Activated naive CD4-positive, alpha-beta T cell treated with anti-CD3 and anti-CD28 coated beads, Interleukin-2, amount 10 ng/mL, durations not matched to agents 7 days and 5 days (primary cell): Measurements from ENCODE around the gene NUDT17.
"Not testable (repeated sequence)": the region's sequence is repeated elsewhere in the genome, so short reads cannot be mapped to it uniquely, and the experiment has no call there.

Source experiments
- CTCF ChIA-PET: fragments of 350-600 bp; sonication (Branson Sonifier 250); formaldehyde crosslinking; loops from one replicate; lab custom pipeline; 2021; ENCODE audit warnings: antibody characterized with exemption; lab: Charles Lee
- DNase-seq: peaks from one replicate; pipeline ENCODE4 v3.0.0-alpha.2; 2020
- H3K27ac Mint-ChIP-seq: one replicate; pipeline ENCODE4 v1.8.0; 2021; ENCODE audit warnings: mild to moderate bottlenecking, moderate library complexity, mixed read lengths
- H3K27me3 Mint-ChIP-seq: one replicate; pipeline ENCODE4 v1.8.0; 2021; ENCODE audit warnings: mild to moderate bottlenecking, mixed read lengths
- H3K36me3 Mint-ChIP-seq: one replicate; pipeline ENCODE4 v1.8.0; 2021; ENCODE audit warnings: mixed read lengths
- H3K4me1 Mint-ChIP-seq: one replicate; pipeline ENCODE4 v1.8.0; 2021; ENCODE audit warnings: mixed read lengths
- H3K4me3 Mint-ChIP-seq: one replicate; pipeline ENCODE4 v1.8.0; 2021; ENCODE audit warnings: mild to moderate bottlenecking, moderate library complexity, mixed read lengths
- H3K9me3 Mint-ChIP-seq: one replicate; pipeline ENCODE4 v1.8.0; 2021; ENCODE audit warnings: mixed read lengths

The NUDT17 gene, protein sequence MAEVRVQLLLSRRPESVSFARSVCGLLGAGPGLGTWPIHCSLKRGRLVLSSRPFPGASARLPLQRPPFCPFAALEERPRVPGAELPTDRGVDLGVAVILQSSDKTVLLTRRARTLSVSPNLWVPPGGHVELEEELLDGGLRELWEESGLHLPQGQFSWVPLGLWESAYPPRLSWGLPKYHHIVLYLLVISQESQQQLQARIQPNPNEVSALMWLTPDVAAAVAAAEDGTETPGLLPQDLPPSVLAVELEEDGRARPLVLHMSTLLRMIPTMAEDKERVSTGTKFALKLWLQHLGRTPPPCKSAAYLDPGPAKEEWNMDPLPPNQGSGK

GRCh38 chr1:145845514-145846161 is at the start of gene NUDT17:
Gene NUDT17 (plus strand): TSS chr1:145845630. CDS start chr1:145845641, 11 bp downstream.
- CTCF ChIA-PET, result interaction anchor here (0.9 to 9.5 kb wide), 32 partner anchors 10 to 187 kb away, joined by 3 to 121 read pairs (median 6); partner anchors contain the start of genes ANKRD34A, ANKRD35, HJV and ITGA10
- H3K4me1 Mint-ChIP-seq, result peaks cover 12% of the 10 kb centered on the region
- no peak within 1 kb of the TSS for H3K4me3 Mint-ChIP-seq
- peaks cover 17% of the 10 kb centered on the region for H3K36me3 Mint-ChIP-seq
- H3K27me3 Mint-ChIP-seq, result no peaks in the 10 kb centered on the region
- no peaks in the 10 kb centered on the region for H3K9me3 Mint-ChIP-seq
- H3K27ac Mint-ChIP-seq, result peak within 1 kb of the TSS; percentile 50
- DNase-seq, result peak; percentile 82

- H3K36me3 Mint-ChIP-seq, result peaks cover 60% of the 10 kb centered on the region
- peaks cover 31% of the 10 kb centered on the region for H3K9me3 Mint-ChIP-seq
- H3K4me1 Mint-ChIP-seq, result peaks cover 12% of the 10 kb centered on the region
- H3K27me3 Mint-ChIP-seq, result no peaks in the 10 kb centered on the region
- DNase-seq, result no peak
- CTCF ChIA-PET, result no interaction called here
- H3K4me3 Mint-ChIP-seq, result no peak overlapping the region
- H3K27ac Mint-ChIP-seq, result no peak overlapping the region
These were observed 48.7 kb upstream of the NUDT17 start for GRCh38 chr1:145796753-145797152.

DNA sequence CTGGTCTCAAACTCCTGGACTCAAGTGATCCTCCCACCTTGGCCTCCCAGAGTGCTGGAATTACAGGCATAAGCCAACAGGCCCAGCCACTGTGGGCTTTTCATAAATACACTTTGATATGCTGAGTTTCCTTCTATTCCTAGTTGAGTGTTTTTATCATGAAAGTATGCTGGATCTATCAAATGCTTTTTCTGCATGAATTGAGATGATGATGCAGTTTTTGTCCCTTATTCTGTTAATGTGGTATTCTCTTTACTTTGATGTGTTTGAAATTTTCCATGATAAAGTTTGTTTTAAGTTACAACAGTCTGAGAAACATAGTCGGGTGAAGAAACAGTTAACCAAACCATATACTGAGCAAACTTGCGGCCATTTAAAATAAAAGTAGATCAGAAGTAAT is 45.6 kb upstream of the NUDT17 start:
- Mint-ChIP-seq H3K36me3 (peaks cover 45% of the 10 kb centered on the region), H3K4me3 (no peak overlapping the region), H3K27ac (no peak overlapping the region)

DNA sequence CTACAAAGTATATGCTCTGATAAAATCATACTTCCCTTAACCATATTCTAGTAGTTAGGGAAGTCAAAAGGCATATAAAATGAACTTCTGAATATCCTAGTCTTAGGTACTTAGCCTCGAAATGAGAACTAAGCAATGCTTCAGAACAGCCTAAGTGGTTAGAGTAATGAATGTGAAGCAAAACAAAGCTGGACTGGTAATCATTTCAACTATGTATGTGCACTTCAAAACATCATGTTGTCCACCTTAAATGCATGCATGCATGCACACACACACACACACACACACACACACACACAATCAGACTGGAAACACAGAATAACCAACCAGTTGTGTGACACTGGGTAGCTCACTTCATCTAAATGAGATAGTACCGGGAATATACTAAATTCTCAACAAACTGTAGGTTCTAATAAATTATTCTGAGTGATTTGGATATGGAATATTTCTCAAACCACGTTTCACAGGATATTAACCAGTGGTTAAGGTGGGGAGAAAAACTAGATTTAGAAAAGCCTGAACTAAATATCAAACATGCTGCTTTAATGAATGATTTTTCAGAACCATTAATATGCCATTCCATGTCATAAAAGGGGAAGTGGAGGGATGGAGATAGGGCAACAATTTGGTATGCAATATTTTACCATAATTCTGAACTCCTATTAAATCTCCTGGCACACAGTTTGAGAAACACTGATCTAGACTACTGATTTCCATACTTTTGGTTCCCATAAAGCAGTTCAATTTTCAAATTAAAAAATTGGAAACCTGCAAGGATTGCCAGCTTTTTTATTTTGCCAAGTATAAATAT is 41.0 kb upstream of the NUDT17 start:
- Mint-ChIP-seq H3K4me1 (peaks cover 11% of the 10 kb centered on the region), H3K36me3 (peaks cover 20% of the 10 kb centered on the region), H3K9me3 (peaks cover 3% of the 10 kb centered on the region), H3K27ac (no peak overlapping the region), H3K4me3 (no peak overlapping the region), H3K27me3 (no peaks in the 10 kb centered on the region)
- no peak for DNase-seq
- CTCF ChIA-PET, result no interaction called here

More for the DNA sequence above, 45.6 kb upstream of the NUDT17 start:
- DNase-seq, result no peak
- no peaks in the 10 kb centered on the region for H3K27me3 Mint-ChIP-seq
- H3K4me1 Mint-ChIP-seq, result peaks cover 21% of the 10 kb centered on the region
- peaks cover 31% of the 10 kb centered on the region for H3K9me3 Mint-ChIP-seq
- CTCF ChIA-PET, result no interaction called here

GRCh38 chr1:145805057-145805456 is 40.4 kb upstream of the NUDT17 start:
- DNase-seq, result no peak
- Mint-ChIP-seq H3K4me1 (peaks cover 11% of the 10 kb centered on the region), H3K27me3 (no peaks in the 10 kb centered on the region), H3K36me3 (peaks cover 14% of the 10 kb centered on the region), H3K9me3 (no peaks in the 10 kb centered on the region), H3K4me3 (no peak overlapping the region), H3K27ac (no peak overlapping the region)
- CTCF ChIA-PET, result interaction anchor here (0.8 to 1.5 kb wide), 2 partner anchors 42 to 83 kb away, joined by 3 read pairs; no protein-coding TSS in a partner anchor

DNA sequence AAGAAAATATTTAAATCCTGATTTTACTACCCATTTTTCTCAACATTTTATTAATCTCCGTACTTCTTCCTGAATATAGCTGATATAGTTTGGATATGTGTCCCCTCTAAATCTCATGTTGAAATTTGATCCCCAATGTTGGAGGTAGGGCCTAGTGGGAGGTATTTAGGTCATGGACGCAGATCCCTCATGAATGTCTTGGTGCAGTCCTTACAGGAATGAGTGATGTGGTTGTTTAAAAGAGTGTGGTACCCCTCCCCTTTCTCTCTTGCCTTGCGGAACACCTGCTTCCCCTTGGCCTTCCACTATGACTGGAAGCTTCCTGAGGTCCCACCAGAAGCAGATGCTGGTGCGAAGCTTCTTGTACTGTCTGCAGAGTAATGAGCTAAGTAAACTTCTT is 39.0 kb upstream of the NUDT17 start:
- Mint-ChIP-seq H3K27ac (no peak overlapping the region), H3K9me3 (no peaks in the 10 kb centered on the region), H3K36me3 (peaks cover 8% of the 10 kb centered on the region), H3K4me3 (no peak overlapping the region), H3K4me1 (peaks cover 11% of the 10 kb centered on the region), H3K27me3 (no peaks in the 10 kb centered on the region)
- CTCF ChIA-PET, result interaction anchor here (1.1 to 1.5 kb wide), 2 partner anchors 40 to 86 kb away, joined by 3 read pairs; no protein-coding TSS in a partner anchor
- no peak for DNase-seq

DNA sequence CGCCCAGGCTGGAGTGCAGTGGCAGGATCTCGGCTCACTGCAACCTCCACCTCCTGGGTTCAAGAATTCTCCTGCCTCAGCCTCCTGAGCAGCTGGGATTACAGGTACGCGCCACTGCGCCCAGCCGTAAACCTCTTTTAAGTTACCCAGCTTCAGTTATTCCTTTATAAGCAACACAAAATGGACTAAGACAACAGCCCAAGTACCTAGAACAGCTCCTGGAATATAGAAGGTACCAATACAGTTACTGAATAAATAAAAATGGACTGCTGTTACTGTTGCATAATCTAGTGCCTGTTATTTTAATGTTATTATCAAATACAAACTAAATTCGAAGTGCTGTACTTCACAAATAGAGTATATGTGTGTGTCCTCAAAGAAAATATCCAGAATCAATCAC is 38.6 kb upstream of the NUDT17 start:
- Mint-ChIP-seq H3K27me3 (no peaks in the 10 kb centered on the region), H3K4me3 (no peak overlapping the region), H3K4me1 (peaks cover 9% of the 10 kb centered on the region), H3K36me3 (peaks cover 8% of the 10 kb centered on the region), H3K27ac (no peak overlapping the region), H3K9me3 (no peaks in the 10 kb centered on the region)
- DNase-seq, result no peak
- CTCF ChIA-PET, result no interaction called here

- H3K9me3 Mint-ChIP-seq, H3K27ac Mint-ChIP-seq, H3K36me3 Mint-ChIP-seq, CTCF ChIA-PET, H3K27me3 Mint-ChIP-seq, H3K4me3 Mint-ChIP-seq, H3K4me1 Mint-ChIP-seq, DNase-seq: not testable (repeated sequence)
These were observed 32.2 kb upstream of the NUDT17 start for GRCh38 chr1:145812977-145813810.

- H3K27me3 Mint-ChIP-seq, DNase-seq, H3K9me3 Mint-ChIP-seq, H3K36me3 Mint-ChIP-seq, H3K4me3 Mint-ChIP-seq, CTCF ChIA-PET, H3K27ac Mint-ChIP-seq, H3K4me1 Mint-ChIP-seq: not testable (repeated sequence)
These were observed 27.3 kb upstream of the NUDT17 start for GRCh38 chr1:145818095-145818494.

- H3K27ac Mint-ChIP-seq, CTCF ChIA-PET, DNase-seq, H3K9me3 Mint-ChIP-seq, H3K27me3 Mint-ChIP-seq: not testable (repeated sequence)
- peak overlapping the region; percentile 46 for H3K4me3 Mint-ChIP-seq
- peaks cover 23% of the 10 kb centered on the region for H3K36me3 Mint-ChIP-seq
- peaks cover 34% of the 10 kb centered on the region for H3K4me1 Mint-ChIP-seq
These were observed 22.6 kb upstream of the NUDT17 start for GRCh38 chr1:145822779-145823331.

GRCh38 chr1:145823565-145824498 is 21.6 kb upstream of the NUDT17 start, which contains the start of the genes POLR3C and RNF115:
Gene POLR3C (plus strand): TSS chr1:145824200. CDS start chr1:145825777, 1,577 bp downstream.
Gene RNF115 (minus strand): TSS chr1:145824095. CDS start chr1:145823873, 222 bp downstream.
- peaks cover 40% of the 10 kb centered on the region for H3K4me1 Mint-ChIP-seq
- no peaks in the 10 kb centered on the region for H3K9me3 Mint-ChIP-seq
- H3K4me3 Mint-ChIP-seq, result peak within 1 kb of the TSS; percentile 96
- CTCF ChIA-PET, result interaction anchor here (6.3 kb wide), 1 partner anchor 22 kb away, joined by 59 read pairs; the partner anchor contains the start of gene NUDT17
- H3K36me3 Mint-ChIP-seq, result peaks cover 32% of the 10 kb centered on the region
- H3K27ac Mint-ChIP-seq, result peak within 1 kb of the TSS; percentile 96
- DNase-seq, result peak; percentile 94
- H3K27me3 Mint-ChIP-seq, result no peaks in the 10 kb centered on the region

DNA sequence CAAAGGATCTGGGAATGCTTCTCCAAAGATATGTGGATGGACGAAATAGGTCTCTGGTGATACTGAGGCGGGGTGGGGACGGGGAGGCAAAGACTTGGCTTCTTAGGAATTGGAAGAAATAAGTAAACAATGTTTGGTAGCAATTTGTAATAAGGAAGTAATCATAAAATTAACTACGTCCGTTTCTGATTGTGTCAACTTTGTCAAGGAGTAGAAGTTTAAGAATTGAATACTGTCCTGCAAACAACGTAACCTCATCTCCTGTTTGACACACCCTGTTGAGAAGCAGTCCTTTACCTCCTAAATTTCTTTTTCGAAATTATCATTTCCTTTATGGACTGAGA is 21.0 kb upstream of the NUDT17 start:
- CTCF ChIA-PET, result interaction anchor here (6.3 kb wide), 1 partner anchor 22 kb away, joined by 59 read pairs; the partner anchor contains the start of gene NUDT17
- peak overlapping the region; percentile 96 for H3K4me3 Mint-ChIP-seq
- H3K4me1 Mint-ChIP-seq, result peaks cover 39% of the 10 kb centered on the region
- no peaks in the 10 kb centered on the region for H3K27me3 Mint-ChIP-seq
- H3K9me3 Mint-ChIP-seq, result no peaks in the 10 kb centered on the region
- no peak for DNase-seq
- peaks cover 34% of the 10 kb centered on the region for H3K36me3 Mint-ChIP-seq
- peak overlapping the region; percentile 96 for H3K27ac Mint-ChIP-seq
